ENCODE measurements around the gene C2CD2.

GRCh38 chr21:41932191-41932575, 21.6 kb downstream of the C2CD2 start:
- TF ChIP-seq CTCF (conservative IDR thresholded peaks at IDR 0.05; ENCODE audit: low read depth, low read length) (no peak), EZH2 (IDR thresholded peaks at IDR 0.05; ENCODE audit: borderline replicate concordance, low read depth, low read length, poor library complexity, severe bottlenecking) (no peak)
